OCI-LY1 (cell line): Measurements from ENCODE around the gene VSIG8.

Experiments used
- H2AFZ ChIP-seq: fragments of 200-600 bp; sonication (generic), shearing (Covaris generic); 2 replicates; pipeline ENCODE4 v1.6.0; 2014; ENCODE audit warnings: antibody characterized with exemption, mild to moderate bottlenecking, low read length
- H3F3A ChIP-seq: fragments of 200-600 bp; sonication (generic), shearing (Covaris generic); 2 replicates; pipeline ENCODE4 v1.6.0; 2014; ENCODE audit warnings: mild to moderate bottlenecking, antibody characterized with exemption, low read length, moderate library complexity; ENCODE audit not compliant: insufficient read depth
- H3K27ac ChIP-seq: fragments of 200-600 bp; sonication (generic); 2 replicates; pipeline ENCODE4 v1.5.1; 2014; ENCODE audit warnings: low read length, mixed run types, mild to moderate bottlenecking, low read depth; ENCODE audit not compliant: poor library complexity, severe bottlenecking
- H3K27me3 ChIP-seq: fragments of 200-600 bp; sonication (generic); 2 replicates; pipeline ENCODE4 v1.6.0; 2014; ENCODE audit warnings: antibody characterized with exemption, mild to moderate bottlenecking, low read length, moderate library complexity; ENCODE audit not compliant: insufficient read depth
- H3K36me3 ChIP-seq: fragments of 200-600 bp; sonication (generic); 2 replicates; pipeline ENCODE4 v1.6.1; 2014; ENCODE audit warnings: mild to moderate bottlenecking, antibody characterized with exemption, low read length, moderate library complexity, mixed read lengths; ENCODE audit not compliant: insufficient read depth
- H3K4me1 ChIP-seq: fragments of 200-600 bp; sonication (generic); 2 replicates; pipeline ENCODE4 v1.5.1; 2014; ENCODE audit warnings: mild to moderate bottlenecking, low read length, moderate library complexity; ENCODE audit not compliant: insufficient read depth, severe bottlenecking
- H3K4me2 ChIP-seq: fragments of 200-600 bp; sonication (generic), shearing (Covaris generic); 2 replicates; pipeline ENCODE4 v1.6.1; 2014; ENCODE audit warnings: low read length
- H3K4me3 ChIP-seq: fragments of 200-600 bp; sonication (generic); 2 replicates; pipeline ENCODE4 v1.5.1; 2014; ENCODE audit warnings: low read length, low read depth, mild to moderate bottlenecking, mixed read lengths; ENCODE audit not compliant: poor library complexity, severe bottlenecking
- H3K79me2 ChIP-seq: fragments of 200-600 bp; shearing (Covaris generic); 2 replicates; pipeline ENCODE4 v1.6.1; 2016; ENCODE audit warnings: mixed run types, low read length, mixed read lengths; ENCODE audit not compliant: insufficient read depth
- H3K9ac ChIP-seq: fragments of 200-600 bp; sonication (generic), shearing (Covaris generic); 2 replicates; pipeline ENCODE4 v1.6.1; 2014; ENCODE audit warnings: mild to moderate bottlenecking, low read length, mixed read lengths
- H3K9me2 ChIP-seq: fragments of 200-600 bp; sonication (generic), shearing (Covaris generic); 2 replicates; pipeline ENCODE4 v1.6.1; 2014; ENCODE audit warnings: low read depth, mild to moderate bottlenecking, low read length, mixed read lengths
- H3K9me3 ChIP-seq: fragments of 200-600 bp; shearing (Covaris generic); 2 replicates; pipeline ENCODE4 v1.6.1; 2014; ENCODE audit warnings: low read length, mixed read lengths
- H4K20me1 ChIP-seq: fragments of 200-600 bp; sonication (generic), shearing (Covaris generic); 2 replicates; pipeline ENCODE4 v1.6.0; 2016; ENCODE audit warnings: mild to moderate bottlenecking, low read length; ENCODE audit not compliant: insufficient read depth
- CTCF ChIP-seq: fragments of 200-600 bp; sonication (generic), shearing (Covaris generic); IDR thresholded peaks from 2 replicates; pipeline ENCODE4 v1.5.1; 2017; ENCODE audit warnings: mild to moderate bottlenecking, antibody characterized with exemption, low read length, moderate library complexity, mixed read lengths
- EZH2 ChIP-seq: fragments of 200-600 bp; sonication (generic), shearing (Covaris generic); IDR thresholded peaks from 2 replicates; pipeline ENCODE4 v1.8.0; 2017; ENCODE audit warnings: borderline replicate concordance, mixed run types, mild to moderate bottlenecking, antibody characterized with exemption, low read length, moderate library complexity, mixed read lengths

VSIG8 gene

GRCh38 chr1:159857889-159858288, 4.6 kb downstream of the VSIG8 start:
- H4K20me1 ChIP-seq: no peaks in the 10 kb centered on the region
- no peak overlapping the region for H3K27ac ChIP-seq
- no peaks in the 10 kb centered on the region for H3K27me3 ChIP-seq
- no peaks in the 10 kb centered on the region for H3K4me1 ChIP-seq
- H3K4me2 ChIP-seq: no peak overlapping the region
- no peak overlapping the region for H3K4me3 ChIP-seq
- H3K9me3 ChIP-seq: no peaks in the 10 kb centered on the region
- TF ChIP-seq CTCF: no peak
- TF ChIP-seq EZH2: no peak
- no peaks in the 10 kb centered on the region for H3K36me3 ChIP-seq
- no peaks in the 10 kb centered on the region for H3F3A ChIP-seq
- H3K9ac ChIP-seq: no peak overlapping the region
- no peaks in the 10 kb centered on the region for H3K79me2 ChIP-seq
- no peaks in the 10 kb centered on the region for H3K9me2 ChIP-seq
- H2AFZ ChIP-seq: no peak overlapping the region

GRCh38 chr1:159856576-159856975, 5.9 kb downstream of the VSIG8 start:
- Histone ChIP-seq H3K79me2 (no peaks in the 10 kb centered on the region), H2AFZ (no peak overlapping the region), H3K4me3 (no peak overlapping the region), H3K9me3 (no peaks in the 10 kb centered on the region), H3K36me3 (no peaks in the 10 kb centered on the region), H4K20me1 (no peaks in the 10 kb centered on the region), H3K9me2 (no peaks in the 10 kb centered on the region), H3K27me3 (no peaks in the 10 kb centered on the region), H3F3A (no peaks in the 10 kb centered on the region), H3K9ac (no peak overlapping the region), H3K4me2 (no peak overlapping the region), H3K27ac (no peak overlapping the region), H3K4me1 (no peaks in the 10 kb centered on the region)
- no peak for TF ChIP-seq EZH2
- no peak for TF ChIP-seq CTCF

GRCh38 chr1:159855709-159856108, 6.7 kb downstream of the VSIG8 start:
- Histone ChIP-seq H3K4me2 (no peak overlapping the region), H3K4me3 (no peak overlapping the region), H3K36me3 (no peaks in the 10 kb centered on the region), H3K4me1 (no peaks in the 10 kb centered on the region), H3K27me3 (no peaks in the 10 kb centered on the region), H4K20me1 (no peaks in the 10 kb centered on the region), H2AFZ (no peak overlapping the region), H3K79me2 (no peaks in the 10 kb centered on the region), H3K9ac (no peak overlapping the region), H3K9me2 (no peaks in the 10 kb centered on the region), H3K27ac (no peak overlapping the region), H3F3A (no peaks in the 10 kb centered on the region), H3K9me3 (no peaks in the 10 kb centered on the region)
- no peak for TF ChIP-seq EZH2
- TF ChIP-seq CTCF: no peak
